Mesodermal cell (in vitro differentiated cells): ENCODE measurements around the gene TRIM71. TPM values are rescaled to one million over a fixed set of nuclear protein-coding genes. Genes with fewer than 3 reads are reported as not detected.
"Not testable (repeated sequence)": the region's sequence is repeated elsewhere in the genome, so short reads cannot be mapped to it uniquely, and the experiment has no call there.

ENCODE experiments used
- H3K27ac ChIP-seq: 2 replicates; pipeline ENCODE4 v1.7.0; 2013; ENCODE audit warnings: mild to moderate bottlenecking, low read depth, low read length, moderate library complexity; ENCODE audit not compliant: severe bottlenecking
- H3K36me3 ChIP-seq: 2 replicates; pipeline ENCODE4 v1.7.1; 2013; ENCODE audit warnings: mild to moderate bottlenecking, low read length, moderate library complexity; ENCODE audit not compliant: control insufficient read depth, insufficient read depth
- H3K4me1 ChIP-seq: one replicate; pipeline ENCODE4 v1.7.1; 2013; ENCODE audit warnings: mild to moderate bottlenecking, low read length; ENCODE audit not compliant: insufficient read depth, control insufficient read depth, poor library complexity, severe bottlenecking
- H3K4me3 ChIP-seq: 2 replicates; pipeline ENCODE4 v1.7.0; 2013; ENCODE audit warnings: low read length, control low read depth, mild to moderate bottlenecking; ENCODE audit not compliant: insufficient read depth, poor library complexity, severe bottlenecking; ENCODE audit errors: extremely low read depth
- H3K9me3 ChIP-seq: 2 replicates; pipeline ENCODE4 v1.7.1; 2013; ENCODE audit warnings: mild to moderate bottlenecking, low read length, moderate library complexity; ENCODE audit not compliant: control insufficient read depth
- WGBS, 2 experiments: methylation state at CpG; one replicate each; pipeline ENCODE4 v1.1.5; 2013; ENCODE audit warnings: missing lambda C conversion rate in 2 of 2; ENCODE audit not compliant: insufficient coverage in 2 of 2; 5-methylcytosine and 5-hydroxymethylcytosine counted together
- polyA plus RNA-seq, 2 experiments: library from polyadenylated mRNA; stranded (reverse); fragments of 50-300 nt; gene quantifications; one replicate each; pipeline ENCODE4 v1.2.3, GENCODE V29; 2013

Gene TRIM71
- 20.3 TPM for polyA plus RNA-seq (2013, experiment 1 of 2)
- 18.1 TPM for polyA plus RNA-seq (2013, experiment 2 of 2)

DNA sequence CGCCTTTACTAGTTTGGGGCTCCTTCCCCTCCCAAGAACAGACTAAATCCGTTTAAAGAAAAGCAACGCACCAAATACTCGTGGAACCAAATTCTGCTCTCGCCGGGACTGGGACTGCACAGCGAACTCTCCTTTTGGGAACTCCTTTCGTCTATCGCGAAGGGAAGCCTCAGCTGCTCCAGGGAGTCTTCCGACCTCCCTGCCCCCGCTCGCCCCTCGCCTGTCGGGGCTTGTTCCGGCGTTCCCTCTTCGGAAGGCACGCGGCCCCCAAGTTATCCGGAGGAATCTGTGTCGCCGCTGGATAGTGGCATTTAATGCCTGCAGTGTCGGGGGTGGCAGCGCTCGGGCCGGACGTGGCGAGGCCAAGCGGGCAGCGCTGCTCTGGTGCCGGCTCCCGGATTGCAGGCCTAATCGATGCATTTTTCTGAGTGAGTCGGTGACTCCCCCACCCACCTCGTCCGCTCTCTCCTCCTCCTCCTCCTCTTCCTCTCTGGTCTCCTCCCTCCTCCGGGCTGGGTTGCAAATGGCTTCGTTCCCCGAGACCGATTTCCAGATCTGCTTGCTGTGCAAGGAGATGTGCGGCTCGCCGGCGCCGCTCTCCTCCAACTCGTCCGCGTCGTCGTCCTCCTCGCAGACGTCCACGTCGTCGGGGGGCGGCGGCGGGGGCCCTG is at the start of gene TRIM71:
Gene TRIM71 (plus strand): TSS at position 440 of the 671 bp plus-strand sequence. CDS start 84 bp downstream, at position 524.
- peaks cover 21% of the 10 kb centered on the region for H3K36me3 ChIP-seq
- 0% methylated on average over 40 of the region's 59 CpGs for WGBS, 2 experiments
- H3K4me3 ChIP-seq, result peak within 1 kb of the TSS; percentile 84
- H3K4me1 ChIP-seq, result peaks cover 26% of the 10 kb centered on the region
- H3K27ac ChIP-seq, result peak within 1 kb of the TSS; percentile 98
- H3K9me3 ChIP-seq, result no peaks in the 10 kb centered on the region

DNA sequence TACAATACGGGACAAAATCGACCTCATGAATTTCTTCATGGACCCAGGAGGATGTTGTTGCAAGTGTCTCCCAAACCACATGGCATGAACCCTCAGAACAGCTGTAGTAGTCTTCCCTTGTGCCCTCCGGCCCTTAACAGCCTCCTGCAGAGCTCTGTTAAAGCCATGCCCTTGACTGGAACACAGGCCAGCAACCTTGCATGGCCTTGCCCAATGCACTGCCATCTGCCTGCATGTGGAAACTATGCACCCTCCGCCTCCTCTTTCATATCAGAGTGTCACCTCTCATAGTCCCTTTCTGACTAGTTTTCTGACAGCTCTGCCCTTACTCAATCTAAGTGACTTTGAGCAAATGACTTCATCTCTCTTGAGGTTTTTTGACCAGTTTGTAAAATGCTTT is 39.4 kb upstream of the TRIM71 start:
- H3K4me1 ChIP-seq, result peaks cover 9% of the 10 kb centered on the region
- WGBS, 2 experiments, result 90 to 93% methylated on average over 4 of the region's 4 CpGs
- no peaks in the 10 kb centered on the region for H3K9me3 ChIP-seq
- H3K36me3 ChIP-seq, result peaks cover 14% of the 10 kb centered on the region
- no peak overlapping the region for H3K27ac ChIP-seq
- H3K4me3 ChIP-seq, result no peak overlapping the region

DNA sequence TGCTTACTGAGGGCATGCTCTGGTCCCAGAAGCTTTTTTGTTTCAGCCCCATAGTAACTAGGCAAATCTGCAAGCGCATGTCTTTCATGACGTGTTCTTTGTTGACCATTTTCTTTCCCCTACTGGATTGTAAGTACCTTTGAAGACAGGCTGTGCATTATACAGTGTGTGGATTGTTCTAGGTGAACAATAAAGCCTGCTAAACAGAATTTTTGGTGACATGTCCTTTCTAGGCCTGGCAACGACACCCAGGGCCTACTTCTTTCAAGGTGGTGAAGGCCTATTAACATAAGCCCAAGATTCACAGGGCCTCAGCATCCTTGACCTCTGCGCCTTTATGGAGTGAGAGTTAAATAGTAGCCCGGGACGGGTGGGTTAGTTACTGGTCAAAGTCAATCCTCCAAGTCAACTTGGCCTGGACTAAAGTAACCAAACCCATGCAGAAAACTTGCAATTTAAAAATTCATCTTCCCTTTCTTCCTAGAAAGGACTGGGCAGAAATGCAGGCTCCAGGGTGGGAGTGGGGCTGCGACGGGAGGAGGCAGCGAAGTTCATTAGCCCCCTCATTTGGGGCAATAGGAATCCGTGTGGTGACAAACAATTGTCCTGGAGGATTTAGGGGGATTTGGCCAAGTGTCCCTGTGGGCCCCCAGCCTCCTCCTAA is 37.6 kb upstream of the TRIM71 start:
- H3K4me1 ChIP-seq, result peaks cover 9% of the 10 kb centered on the region
- 31 to 60% methylated on average over 1 to 3 of the region's 10 CpGs for WGBS, 2 experiments
- H3K4me3 ChIP-seq, result peak overlapping the region; percentile 47
- no peaks in the 10 kb centered on the region for H3K36me3 ChIP-seq
- H3K9me3 ChIP-seq, result no peaks in the 10 kb centered on the region
- H3K27ac ChIP-seq, result peak overlapping the region; percentile 90

DNA sequence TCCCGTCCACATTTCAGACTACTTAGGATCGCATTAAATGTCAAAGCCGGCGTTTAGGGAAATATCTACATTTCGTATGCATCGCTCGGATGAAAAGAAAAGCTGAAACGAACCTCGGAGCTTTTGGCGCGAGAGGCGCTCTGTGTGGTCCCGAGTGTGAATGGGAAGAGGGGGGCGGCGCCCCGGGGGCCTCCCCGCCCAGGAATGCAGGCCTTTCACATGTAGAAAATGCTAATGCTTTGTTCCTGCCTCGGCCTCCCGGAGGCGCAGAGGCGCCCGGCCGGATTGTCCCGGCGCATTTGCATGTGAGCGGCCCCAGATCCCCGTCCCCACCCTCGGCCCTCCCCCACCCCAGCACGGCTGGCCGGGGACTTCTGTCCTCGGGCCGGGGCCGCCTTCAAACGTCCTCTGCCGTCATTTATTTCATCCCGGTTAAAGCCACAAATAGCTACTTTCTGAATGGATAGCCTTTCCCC is 37.0 kb upstream of the TRIM71 start:
- Histone ChIP-seq H3K27ac (peak overlapping the region; percentile 90), H3K9me3 (no peaks in the 10 kb centered on the region), H3K4me3 (peak overlapping the region; percentile 47), H3K4me1 (peaks cover 9% of the 10 kb centered on the region), H3K36me3 (no peaks in the 10 kb centered on the region)
- WGBS, 2 experiments, result 0 to 1% methylated on average over 28 to 30 of the region's 36 CpGs

DNA sequence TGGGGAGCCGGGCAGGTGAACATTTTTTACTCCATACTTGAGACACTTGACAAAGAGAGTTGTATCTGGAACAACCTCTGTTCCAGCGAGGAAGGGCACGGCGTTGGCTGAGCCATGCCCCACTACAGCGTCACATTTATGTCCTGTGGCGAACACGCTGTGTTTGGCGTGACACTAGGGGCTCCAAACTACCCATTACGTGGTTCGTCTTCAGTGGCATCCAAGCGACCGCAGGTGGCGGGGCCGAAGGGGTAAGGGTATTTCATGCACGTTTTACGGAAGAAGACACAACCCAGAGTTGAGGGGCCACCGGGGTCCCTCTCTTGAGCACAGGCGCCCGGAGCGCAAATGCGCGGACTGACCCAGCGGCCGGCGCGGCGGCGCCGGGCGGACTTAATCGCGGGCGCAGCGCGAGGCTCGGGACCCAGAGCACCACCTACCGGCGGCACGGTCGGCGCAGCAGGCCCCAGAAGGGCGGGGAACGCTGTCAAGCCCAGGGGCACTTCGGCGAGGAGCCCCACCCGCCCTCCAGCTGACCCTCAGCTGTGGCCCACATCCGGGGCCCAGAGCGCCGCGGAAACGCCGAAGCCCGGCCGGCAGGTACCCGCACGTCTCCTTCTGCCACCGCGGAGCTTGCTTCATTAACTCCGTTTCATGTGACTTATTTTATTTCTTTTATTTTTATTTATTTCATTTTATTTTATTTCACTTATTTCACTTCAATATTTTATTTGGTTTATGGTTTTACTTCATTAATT is 36.4 kb upstream of the TRIM71 start:
- H3K4me1 ChIP-seq, result peaks cover 9% of the 10 kb centered on the region
- 0 to 1% methylated on average over 43 to 52 of the region's 59 CpGs for WGBS, 2 experiments
- peak overlapping the region; percentile 90 for H3K27ac ChIP-seq
- H3K4me3 ChIP-seq, result peak overlapping the region; percentile 47
- no peaks in the 10 kb centered on the region for H3K36me3 ChIP-seq
- H3K9me3 ChIP-seq, result no peaks in the 10 kb centered on the region

DNA sequence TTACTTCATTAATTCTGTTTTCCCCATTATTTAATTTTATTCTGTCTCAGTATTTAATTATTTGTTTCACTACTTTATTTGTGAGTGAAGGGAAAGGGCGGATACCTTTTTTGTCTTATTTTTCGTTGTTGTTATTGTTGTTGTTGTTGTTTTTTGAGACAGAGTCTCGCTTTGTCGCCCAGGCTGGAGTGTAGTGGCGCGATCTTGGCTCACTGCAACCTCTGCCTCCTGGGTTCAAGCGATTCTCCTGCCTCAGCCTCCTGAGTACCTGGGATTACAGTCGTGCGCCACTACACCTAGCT is 35.9 kb upstream of the TRIM71 start:
- H3K4me1 ChIP-seq, H3K27ac ChIP-seq, H3K36me3 ChIP-seq, H3K9me3 ChIP-seq: not testable (repeated sequence)
- WGBS, 2 experiments, result 81 to 86% methylated on average over 5 of the region's 9 CpGs
- peak overlapping the region; percentile 47 for H3K4me3 ChIP-seq

DNA sequence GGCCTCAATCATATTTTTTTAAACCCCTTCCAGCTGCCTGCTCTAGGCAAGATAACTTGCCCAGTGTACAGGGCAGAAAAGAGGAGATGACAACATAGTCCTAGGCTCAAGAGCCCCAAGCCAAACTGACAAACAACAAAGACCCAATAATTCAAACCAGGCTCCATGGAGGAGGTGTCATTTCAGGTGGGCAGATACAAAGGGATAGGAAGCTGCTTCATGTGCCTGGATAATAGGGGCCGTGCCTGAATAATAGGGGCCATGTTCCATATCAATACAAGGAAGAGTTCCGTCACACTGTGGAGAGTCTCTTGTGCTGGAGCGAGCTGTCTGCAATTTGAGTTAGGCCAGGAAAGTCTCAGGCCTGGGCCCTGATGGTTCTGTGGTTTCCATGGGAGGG is 35.4 kb upstream of the TRIM71 start:
- 91 to 100% methylated on average over 3 of the region's 3 CpGs for WGBS, 2 experiments

DNA sequence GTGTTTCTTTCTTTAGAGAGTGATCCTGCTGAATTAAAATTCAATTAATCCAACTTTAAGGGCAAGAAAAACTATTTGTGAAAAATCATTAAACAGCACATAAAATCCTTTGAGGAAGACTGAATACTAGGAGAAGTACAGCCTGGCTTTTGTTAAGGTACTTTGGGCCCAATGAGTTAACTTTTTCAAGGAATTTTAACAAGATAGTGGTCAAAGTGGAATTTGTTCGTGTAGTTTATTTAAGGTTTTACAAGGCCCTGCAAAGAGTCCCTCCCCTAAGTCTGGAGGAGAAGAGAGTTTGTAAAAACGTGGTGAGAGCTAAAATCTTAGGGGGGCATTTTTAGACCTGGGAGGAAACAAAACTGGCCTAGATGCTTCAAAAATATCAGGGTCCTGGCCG is 26.0 kb upstream of the TRIM71 start:
- 82 to 86% methylated on average over 3 of the region's 3 CpGs for WGBS, 2 experiments
- Histone ChIP-seq H3K4me3 (no peak overlapping the region), H3K4me1 (peaks cover 19% of the 10 kb centered on the region), H3K27ac (no peak overlapping the region), H3K36me3 (no peaks in the 10 kb centered on the region), H3K9me3 (no peaks in the 10 kb centered on the region)

More for the DNA sequence above, 35.4 kb upstream of the TRIM71 start:
- Histone ChIP-seq H3K36me3 (no peaks in the 10 kb centered on the region), H3K4me3 (no peak overlapping the region), H3K4me1 (peaks cover 9% of the 10 kb centered on the region), H3K9me3 (no peaks in the 10 kb centered on the region), H3K27ac (no peak overlapping the region)

DNA sequence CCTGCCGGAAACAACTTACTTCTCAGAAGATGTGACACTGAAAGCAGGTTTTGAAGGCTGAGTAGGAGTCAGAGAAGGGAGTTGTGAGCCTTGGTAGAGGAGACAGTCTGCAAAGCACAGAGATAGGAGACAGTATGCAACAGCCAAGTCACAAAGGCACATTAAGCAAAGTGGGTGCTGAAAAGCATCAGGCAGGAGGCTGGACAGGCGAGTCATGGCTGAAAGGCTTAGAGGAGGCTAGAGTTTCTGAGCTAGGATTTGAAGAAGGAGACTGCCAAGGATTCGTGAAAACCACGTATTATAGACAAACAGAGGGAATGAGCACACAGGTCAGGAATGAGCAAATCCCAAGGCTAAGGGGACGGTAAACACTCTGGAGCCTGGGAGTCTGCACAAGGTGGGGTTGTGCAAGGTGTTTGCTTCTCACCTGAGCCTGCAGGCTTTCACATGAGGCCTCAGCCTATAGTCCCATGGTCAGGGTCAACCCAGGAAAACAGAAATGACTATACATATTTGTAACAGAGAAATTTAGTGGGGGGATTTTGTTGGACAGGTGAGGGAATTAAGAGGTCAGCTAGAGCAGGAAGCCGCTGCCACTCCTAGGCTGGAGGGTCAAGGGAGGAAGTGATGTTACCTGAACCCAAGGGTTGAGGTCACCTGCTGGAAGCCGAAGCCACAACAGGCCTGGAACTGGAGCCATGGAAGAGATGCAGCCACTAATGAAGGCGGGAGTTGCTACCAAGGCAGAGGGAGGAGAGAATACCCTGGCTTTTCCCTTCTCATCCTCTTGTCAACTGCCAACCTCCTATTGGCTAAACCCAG is 23.1 kb upstream of the TRIM71 start:
- Histone ChIP-seq H3K4me3 (no peak overlapping the region), H3K36me3 (no peaks in the 10 kb centered on the region), H3K27ac (peak overlapping the region; percentile 57), H3K4me1 (peaks cover 26% of the 10 kb centered on the region), H3K9me3 (no peaks in the 10 kb centered on the region)
- WGBS, 2 experiments, result 91 to 92% methylated on average over 6 to 8 of the region's 8 CpGs

DNA sequence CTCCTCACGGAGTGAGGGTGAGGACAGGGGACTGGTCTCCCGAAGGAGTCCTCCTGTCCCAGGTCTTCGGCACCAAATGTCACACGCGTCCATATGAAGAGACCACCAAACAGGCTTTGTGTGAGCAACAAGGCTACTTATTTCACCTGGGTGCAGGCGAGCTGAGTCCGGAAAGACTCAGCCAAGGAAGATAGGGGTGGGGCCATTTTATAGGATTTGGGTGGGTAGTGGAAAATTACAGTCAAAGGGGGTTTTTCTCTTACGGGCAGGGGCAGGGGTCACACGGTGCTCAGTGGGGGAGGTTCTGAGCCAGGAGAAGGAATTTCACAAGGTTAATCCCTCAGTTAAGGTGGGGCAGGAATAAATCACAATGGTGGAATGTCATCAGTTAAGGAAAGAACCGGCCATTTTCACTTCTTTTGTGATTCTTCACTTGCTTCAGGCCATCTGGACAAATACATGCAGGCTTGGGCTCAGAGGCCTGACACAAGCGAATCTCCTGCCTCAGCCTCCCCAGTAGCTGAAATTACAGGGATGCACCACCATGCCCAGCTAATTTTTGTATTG is 21.3 kb upstream of the TRIM71 start:
- not testable (repeated sequence) for H3K9me3 ChIP-seq, H3K4me3 ChIP-seq, H3K36me3 ChIP-seq, H3K27ac ChIP-seq
- peaks cover 30% of the 10 kb centered on the region for H3K4me1 ChIP-seq
- WGBS, 2 experiments, result 78 to 84% methylated on average over 9 to 10 of the region's 11 CpGs
